ENCODE data around the gene TRDMT1. TPM values are rescaled to one million over a fixed set of nuclear protein-coding genes. Genes with fewer than 3 reads are reported as not detected.

The TRDMT1 gene, protein sequence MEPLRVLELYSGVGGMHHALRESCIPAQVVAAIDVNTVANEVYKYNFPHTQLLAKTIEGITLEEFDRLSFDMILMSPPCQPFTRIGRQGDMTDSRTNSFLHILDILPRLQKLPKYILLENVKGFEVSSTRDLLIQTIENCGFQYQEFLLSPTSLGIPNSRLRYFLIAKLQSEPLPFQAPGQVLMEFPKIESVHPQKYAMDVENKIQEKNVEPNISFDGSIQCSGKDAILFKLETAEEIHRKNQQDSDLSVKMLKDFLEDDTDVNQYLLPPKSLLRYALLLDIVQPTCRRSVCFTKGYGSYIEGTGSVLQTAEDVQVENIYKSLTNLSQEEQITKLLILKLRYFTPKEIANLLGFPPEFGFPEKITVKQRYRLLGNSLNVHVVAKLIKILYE
- 7.1 TPM for polyA plus RNA-seq (2013, experiment 1 of 2; ENCODE audit: insufficient read length)
- polyA plus RNA-seq (2013, experiment 2 of 2; ENCODE audit: insufficient read length): 7.1 TPM

DNA sequence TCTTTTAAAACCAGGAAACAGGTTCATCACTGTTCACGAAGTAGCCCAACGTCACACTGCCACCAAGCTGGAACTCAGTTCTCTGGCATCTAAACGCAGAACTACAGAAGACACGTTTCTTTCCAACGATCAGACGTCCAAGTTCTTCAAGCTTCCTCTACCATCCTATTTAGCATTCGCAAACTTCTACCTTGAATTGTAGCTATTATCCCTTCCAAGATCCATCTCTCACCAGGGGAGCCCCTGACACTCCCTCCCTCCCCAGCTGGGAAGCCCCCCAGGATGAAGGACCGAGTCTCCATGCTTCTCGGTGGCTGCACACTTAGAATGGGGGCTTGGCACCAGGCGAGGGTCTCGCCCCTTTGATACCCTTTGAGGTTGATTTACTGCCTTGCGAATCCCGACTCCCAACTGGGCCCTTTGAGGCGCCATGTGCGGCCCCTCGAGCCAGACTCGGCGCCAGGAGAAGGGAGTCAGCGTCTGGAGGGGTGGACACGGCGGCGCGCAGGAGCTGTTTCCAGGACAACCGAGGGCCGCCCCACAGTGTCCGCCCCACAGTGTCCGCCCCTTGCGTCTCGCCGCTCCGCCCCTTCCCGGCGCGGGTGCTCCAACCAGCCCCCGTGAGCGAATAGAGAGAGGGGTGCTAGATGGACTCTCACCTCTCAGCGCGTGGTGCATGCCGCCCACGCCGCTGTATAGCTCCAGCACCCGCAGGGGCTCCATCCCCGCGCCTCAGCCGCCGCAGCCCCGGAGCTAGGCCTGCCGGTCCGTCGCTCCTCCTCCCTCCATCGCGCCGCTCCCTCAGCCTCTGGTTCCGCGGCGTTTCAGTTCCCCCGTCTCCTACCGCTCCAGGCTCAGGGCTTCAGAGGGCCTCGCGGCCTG, at the start of gene TRDMT1:
Gene TRDMT1 (minus strand): TSS at position 761 of the 882 bp plus-strand sequence. CDS start 38 bp downstream, at position 723.
- peak; percentile 94 for DNase-seq

GRCh38 chr10:17250736-17251135, 49.3 kb upstream of the TRDMT1 start:
- no peak for DNase-seq

DNA sequence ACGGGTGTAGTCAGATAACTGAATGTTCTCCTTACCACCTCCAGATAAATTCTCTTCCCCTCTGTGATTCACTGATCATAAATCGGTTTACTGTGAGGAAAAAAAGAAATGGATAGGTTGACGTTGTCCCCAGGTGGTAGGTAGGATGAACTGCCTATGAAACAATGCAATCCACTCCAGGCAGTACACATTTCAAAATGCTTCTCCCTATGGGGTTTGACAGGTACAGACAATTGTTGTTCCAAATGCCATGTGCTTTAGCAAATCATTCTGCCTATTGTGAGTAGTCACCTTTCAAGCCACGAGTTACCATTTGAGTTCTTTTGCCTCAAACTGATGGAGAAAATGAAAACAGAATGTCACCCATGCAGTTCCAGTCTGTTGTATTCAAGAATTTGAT, 48.3 kb upstream of the TRDMT1 start:
- no peak for DNase-seq

- DNase-seq: no peak
Measured at GRCh38 chr10:17248964-17249363, 47.5 kb upstream of the TRDMT1 start.

GRCh38 chr10:17247210-17247609, 45.7 kb upstream of the TRDMT1 start:
- no peak for DNase-seq

GRCh38 chr10:17244700-17245365, 43.4 kb upstream of the TRDMT1 start:
- no peak for DNase-seq

DNA sequence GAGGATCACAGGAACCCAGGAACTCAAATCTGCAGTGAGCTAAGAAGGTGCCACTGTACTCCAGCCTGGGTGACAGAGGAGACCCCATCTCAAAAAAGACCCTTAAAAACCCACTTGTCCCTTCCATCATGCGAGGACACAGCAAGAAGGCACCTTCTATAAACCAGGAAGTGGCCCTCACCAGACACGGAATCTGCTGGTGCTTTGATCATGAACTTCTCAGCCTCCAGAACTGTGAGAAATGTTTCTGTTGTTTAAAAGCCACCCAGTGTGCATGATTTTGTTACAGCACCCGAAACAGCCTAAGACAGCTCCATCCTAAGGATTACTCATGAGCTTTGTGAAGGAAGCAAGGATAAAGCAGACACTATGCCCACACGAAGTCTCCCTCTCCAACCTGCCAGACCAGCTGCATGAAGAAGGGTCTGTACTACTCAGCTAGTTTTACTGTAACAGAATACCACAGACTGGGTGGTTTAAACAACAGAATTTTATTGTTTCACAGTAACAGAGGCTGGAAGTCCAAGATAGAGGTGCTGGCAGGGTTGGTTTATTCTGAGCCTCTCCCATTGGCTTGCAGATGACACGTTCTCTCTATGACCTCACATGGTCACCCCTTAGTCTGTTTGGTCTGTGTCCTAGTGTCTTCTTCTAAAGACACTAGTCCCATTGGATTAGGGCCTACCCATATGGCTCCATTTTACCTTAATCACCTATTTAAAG, 40.3 kb upstream of the TRDMT1 start:
- no peak for DNase-seq

DNA sequence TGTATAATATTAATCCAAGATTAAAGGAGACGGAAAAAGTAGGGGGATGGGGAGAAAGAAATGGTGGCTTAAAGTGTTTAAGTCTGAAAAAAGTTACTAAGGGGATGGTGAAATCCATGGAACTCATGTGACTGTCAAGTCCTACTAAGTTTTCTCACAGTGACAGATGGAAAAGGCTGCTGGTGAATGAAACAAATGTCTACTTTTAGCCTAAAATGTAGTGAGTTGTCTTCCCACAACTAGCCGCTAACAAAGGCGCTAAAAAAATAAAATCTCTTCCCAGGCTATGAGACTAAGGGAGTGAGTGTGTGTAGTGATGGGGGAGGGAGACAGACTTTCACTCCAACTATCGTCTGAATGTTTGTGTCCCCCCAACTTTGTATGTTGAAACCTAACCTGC, 39.1 kb upstream of the TRDMT1 start:
- DNase-seq: no peak

- DNase-seq: no peak
Measured at GRCh38 chr10:17240096-17240495, 38.6 kb upstream of the TRDMT1 start.

GRCh38 chr10:17239345-17240085, 38.0 kb upstream of the TRDMT1 start:
- no peak for DNase-seq

DNA sequence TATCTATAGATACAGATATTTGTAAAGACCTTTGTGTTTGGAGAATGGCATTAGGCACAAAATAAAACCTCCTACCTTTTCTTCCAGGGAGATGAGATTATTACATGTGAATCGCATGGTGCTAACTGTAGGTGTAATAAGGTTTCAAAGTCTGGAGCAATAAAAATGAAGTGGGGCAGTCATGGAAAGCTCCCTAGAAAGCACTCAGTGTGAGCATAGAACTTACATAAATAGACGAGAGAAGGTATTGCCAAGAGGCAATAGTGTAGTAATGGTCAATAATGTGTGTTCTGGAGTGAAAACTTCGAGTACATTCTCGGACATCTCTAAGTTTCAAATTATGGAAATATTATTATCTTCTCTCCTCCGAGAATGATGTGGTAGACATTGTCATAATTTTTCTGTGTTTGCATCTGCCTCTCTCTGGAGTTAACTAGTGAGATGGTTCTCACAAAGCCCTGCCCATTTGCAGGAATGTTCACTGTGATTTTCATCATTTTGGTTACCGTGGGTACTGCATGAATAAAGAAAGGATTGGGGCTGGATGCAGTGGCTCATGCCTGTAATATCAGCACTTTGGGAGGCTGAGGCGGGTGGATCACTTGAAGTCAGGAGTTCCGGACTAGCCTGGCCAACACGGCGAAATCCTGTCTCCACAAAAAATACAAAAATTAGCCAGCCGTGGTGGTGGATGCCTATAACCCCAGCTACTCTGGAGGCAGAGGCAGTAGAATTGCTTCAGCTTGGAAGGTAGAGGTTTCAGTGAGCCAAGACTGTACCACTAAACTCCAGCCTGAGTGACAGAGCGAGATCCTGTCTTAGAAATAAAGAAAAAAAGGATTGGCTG, 37.2 kb upstream of the TRDMT1 start:
- peak; percentile 88 for DNase-seq

DNA sequence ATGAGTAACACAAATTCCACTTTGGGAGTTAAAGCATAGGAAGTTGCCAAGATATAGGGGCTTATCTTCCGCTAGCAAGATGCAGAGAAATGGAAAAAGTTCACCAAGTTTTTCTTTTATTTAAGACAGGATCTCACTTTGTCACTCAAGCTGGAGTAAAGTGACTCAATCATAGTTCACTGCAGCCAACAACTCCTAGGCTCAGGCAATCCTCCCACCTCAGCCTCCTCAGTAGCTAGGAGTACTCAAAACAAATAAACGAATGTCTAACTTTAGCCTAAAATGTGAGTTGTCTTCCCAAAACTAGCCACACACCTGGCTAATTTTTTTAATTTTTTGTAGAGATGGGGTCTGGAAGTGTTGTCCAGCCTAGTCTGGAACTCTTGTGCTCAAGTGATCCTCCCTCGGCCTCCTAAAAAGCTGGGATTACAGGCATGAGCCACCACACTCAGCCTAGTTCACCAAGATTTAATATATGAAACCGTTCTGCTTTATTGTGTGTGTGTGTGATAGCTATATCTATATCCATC, 36.5 kb upstream of the TRDMT1 start:
- DNase-seq: peak; percentile 63

- no peak for DNase-seq
Measured at GRCh38 chr10:17237149-17237527, 35.7 kb upstream of the TRDMT1 start.

DNA sequence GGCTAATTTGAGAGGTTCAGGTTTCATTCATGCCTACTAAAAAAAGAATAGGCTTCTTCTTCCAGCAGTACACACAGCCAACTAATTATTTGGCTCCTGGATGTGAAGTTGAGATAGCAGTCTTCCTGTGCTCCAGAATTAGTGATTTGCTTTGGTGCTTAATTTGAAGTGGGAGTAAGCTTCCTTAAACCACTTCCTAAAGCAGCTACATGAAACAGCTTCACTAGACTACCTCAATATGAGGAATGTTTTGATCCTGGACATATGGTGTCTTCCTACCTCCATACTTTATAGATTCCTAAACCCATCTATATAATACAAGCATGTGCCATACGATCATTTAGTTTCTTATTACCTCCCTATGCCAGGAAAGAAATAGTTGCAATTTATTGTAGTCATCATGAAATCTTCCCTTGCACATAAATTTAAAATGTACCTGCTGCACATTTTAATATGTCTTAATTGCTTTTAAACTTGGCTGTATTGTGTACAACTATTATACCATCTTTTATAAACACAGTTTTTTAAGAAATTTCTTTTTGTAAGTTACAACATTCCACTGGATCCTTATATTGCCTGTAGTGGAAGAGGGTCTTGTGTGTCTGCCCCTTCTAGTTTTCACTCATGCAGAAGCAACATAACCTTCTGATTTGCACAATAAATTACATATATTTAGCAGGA, 35.1 kb upstream of the TRDMT1 start:
- DNase-seq: no peak

GRCh38 chr10:17235136-17235535, 33.7 kb upstream of the TRDMT1 start:
- no peak for DNase-seq

- DNase-seq: no peak
Measured at GRCh38 chr10:17234431-17234945, 33.0 kb upstream of the TRDMT1 start.

DNA sequence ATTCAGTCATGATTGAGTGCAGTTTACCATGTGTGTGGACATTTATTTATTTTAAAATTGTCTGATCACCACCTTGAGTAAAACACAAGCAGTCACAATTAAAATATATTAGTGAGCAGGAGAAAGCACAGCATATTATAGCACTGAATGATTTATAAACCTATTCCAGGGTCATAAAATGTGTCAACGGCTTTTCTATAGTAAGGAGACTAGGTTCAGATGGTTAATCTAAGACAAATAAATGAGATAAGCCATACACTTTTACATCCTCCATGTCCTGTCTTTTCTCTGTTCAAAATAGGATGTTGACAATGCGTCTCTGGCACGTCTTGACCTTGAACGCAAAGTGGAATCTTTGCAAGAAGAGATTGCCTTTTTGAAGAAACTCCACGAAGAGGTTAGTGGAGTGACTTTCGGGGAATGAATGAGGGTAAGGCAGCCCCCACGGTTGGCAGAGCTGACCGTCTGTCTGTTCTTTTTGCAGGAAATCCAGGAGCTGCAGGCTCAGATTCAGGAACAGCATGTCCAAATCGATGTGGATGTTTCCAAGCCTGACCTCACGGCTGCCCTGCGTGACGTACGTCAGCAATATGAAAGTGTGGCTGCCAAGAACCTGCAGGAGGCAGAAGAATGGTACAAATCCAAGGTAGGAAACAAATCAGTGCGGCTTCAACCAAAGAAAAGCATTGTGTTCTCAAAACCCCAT, 32.0 kb upstream of the TRDMT1 start:
- peak; percentile 56 for DNase-seq

DNA sequence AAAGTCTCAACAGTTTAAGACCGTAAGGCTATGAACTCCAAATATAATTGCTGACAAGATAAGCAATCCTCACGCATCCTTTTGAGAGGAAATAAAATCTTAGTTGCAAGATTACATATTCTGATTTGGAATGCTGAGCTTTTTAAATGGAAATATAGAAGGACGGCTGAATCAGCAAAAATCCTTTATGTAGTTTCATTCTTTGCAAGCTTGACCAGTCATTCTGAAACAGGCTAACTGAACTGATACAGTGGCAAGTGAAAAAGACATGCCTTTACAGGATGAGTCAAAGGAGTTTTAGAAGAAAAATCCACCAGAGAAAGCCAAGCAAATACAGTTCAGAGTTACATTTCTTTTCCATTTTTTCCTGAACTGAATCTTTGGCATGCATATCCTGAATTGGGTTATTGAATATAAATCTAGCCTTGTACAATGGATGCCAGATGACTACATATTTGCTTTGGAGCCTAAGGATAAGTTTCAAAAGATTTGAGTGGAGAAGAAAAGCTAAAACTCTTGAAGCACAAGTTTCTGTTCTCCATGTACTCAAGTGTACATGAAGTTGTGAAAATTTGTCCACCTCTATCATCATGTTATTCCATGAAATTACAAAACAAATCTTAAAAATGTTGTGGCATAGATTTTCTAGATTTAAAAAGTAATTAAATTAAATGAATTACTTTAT, 30.9 kb upstream of the TRDMT1 start:
- no peak for DNase-seq

Measured in fibroblast of skin of abdomen (primary cell).